ENCODE data around the gene TBC1D21. TPM values are rescaled to one million over a fixed set of nuclear protein-coding genes. Genes with fewer than 3 reads are reported as not detected.

Gene TBC1D21
- total and polyA plus RNA-seq, 2 of the 8 experiments (the other 6 are each of a cell fraction or from before 2014, with no cell fraction given) = not detected

GRCh38 chr15:73884159-73884558, 10.8 kb downstream of the TBC1D21 start (continued):
- TF ChIP-seq RAD21 (IDR thresholded peaks at IDR 0.05 in 1 of 2, conservative IDR thresholded peaks at IDR 0.05 in 1 of 2; ENCODE audit: low read depth in 2 of 2, low read length in 2 of 2) (no peak), BCL11A (IDR thresholded peaks at IDR 0.05; ENCODE audit: low read depth in 2 of 2, low read length in 2 of 2) (no peak), TAF7 (optimal IDR thresholded peaks at IDR 0.05; ENCODE audit: borderline replicate concordance, low read depth, low read length) (no peak), MAX (IDR thresholded peaks at IDR 0.05) (no peak), CHD2 (IDR thresholded peaks at IDR 0.05; ENCODE audit: low read length) (no peak), ATF2 (IDR thresholded peaks at IDR 0.05; ENCODE audit: low read length) (no peak), HDAC2 (IDR thresholded peaks at IDR 0.05; ENCODE audit: borderline replicate concordance in 1 of 2, low read depth in 2 of 2, low read length in 2 of 2) (no peak)

Data from H1 (cell line).